Hepatocyte (in vitro differentiated cells): ENCODE data around the gene TGM2.

ENCODE experiments used
- CTCF ChIP-seq: fragments of 200-600 bp; sonication (generic); IDR thresholded peaks from 2 replicates; pipeline ENCODE4 v1.5.1; 2016; ENCODE audit warnings: antibody characterized with exemption, mild to moderate bottlenecking; ENCODE audit not compliant: poor library complexity
- EZH2 ChIP-seq: fragments of 200-600 bp; sonication (generic); IDR thresholded peaks from 2 replicates; pipeline ENCODE4 v1.6.1; 2016; ENCODE audit warnings: antibody characterized with exemption, mild to moderate bottlenecking, borderline replicate concordance

DNA sequence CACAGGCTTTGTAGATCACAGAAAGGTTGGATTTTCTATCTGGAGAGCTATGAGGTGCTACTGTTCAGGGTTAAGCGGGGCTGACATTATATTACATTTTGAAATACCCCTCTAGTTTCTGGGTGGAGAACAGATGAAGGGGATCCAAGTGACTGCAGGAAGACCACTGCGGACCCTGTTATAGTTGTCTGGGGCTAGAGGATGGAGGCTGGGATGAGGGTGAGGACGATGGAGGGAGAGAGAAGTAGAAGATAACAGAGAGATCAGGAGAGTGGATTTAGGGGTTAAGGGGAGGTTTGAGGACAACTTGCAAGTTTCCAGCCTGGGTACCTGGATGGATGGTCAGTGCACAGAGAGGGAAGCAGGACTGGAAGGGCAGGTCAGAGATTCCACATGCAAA lies 43.5 kb upstream of the TGM2 start:
- TF ChIP-seq CTCF: no peak
- TF ChIP-seq EZH2: no peak
